Loucy (cell line): ENCODE data around the gene NUP205.

Source experiments
- H2AFZ ChIP-seq: fragments of 200-600 bp; sonication (generic); 2 replicates; pipeline ENCODE4 v1.6.0; 2016; ENCODE audit warnings: antibody characterized with exemption, mild to moderate bottlenecking, low read length, moderate library complexity
- H3F3A ChIP-seq: fragments of 200-600 bp; 2 replicates; pipeline ENCODE4 v1.6.0; 2016; ENCODE audit warnings: antibody characterized with exemption, low read depth, mild to moderate bottlenecking
- H3K27me3 ChIP-seq: fragments of 200-600 bp; sonication (generic); 2 replicates; pipeline ENCODE4 v1.6.1; 2014; ENCODE audit warnings: low read length, mild to moderate bottlenecking; ENCODE audit not compliant: insufficient read depth, poor library complexity, severe bottlenecking
- H3K36me3 ChIP-seq: fragments of 200-600 bp; sonication (generic); 2 replicates; pipeline ENCODE4 v1.6.1; 2016; ENCODE audit warnings: low read length; ENCODE audit not compliant: insufficient read depth
- H3K4me1 ChIP-seq: fragments of 200-600 bp; sonication (generic); 2 replicates; pipeline ENCODE4 v1.5.1; 2014; ENCODE audit warnings: low read length, mild to moderate bottlenecking; ENCODE audit not compliant: insufficient read depth, poor library complexity, severe bottlenecking
- H3K4me2 ChIP-seq: fragments of 200-600 bp; sonication (generic); 2 replicates; pipeline ENCODE4 v1.6.0; 2014; ENCODE audit warnings: antibody characterized with exemption, low read length, low read depth, mild to moderate bottlenecking; ENCODE audit not compliant: poor library complexity, severe bottlenecking
- H3K4me3 ChIP-seq: fragments of 200-600 bp; sonication (generic); 2 replicates; pipeline ENCODE4 v1.5.1; 2014; ENCODE audit warnings: low read length, mild to moderate bottlenecking, mixed read lengths; ENCODE audit not compliant: poor library complexity, severe bottlenecking
- H3K79me2 ChIP-seq: fragments of 200-600 bp; sonication (generic); 2 replicates; pipeline ENCODE4 v1.6.1; 2014; ENCODE audit warnings: low read length; ENCODE audit not compliant: insufficient read depth
- H3K9ac ChIP-seq: fragments of 200-600 bp; sonication (generic); 2 replicates; pipeline ENCODE4 v1.6.0; 2014; ENCODE audit warnings: mild to moderate bottlenecking, low read depth, low read length, moderate library complexity; ENCODE audit not compliant: poor library complexity, severe bottlenecking
- H3K9me2 ChIP-seq: fragments of 200-600 bp; sonication (generic); replicated peaks from 2 replicates; pipeline ENCODE4 v1.6.1; 2016; ENCODE audit warnings: low read depth, low read length, mixed read lengths
- H3K9me3 ChIP-seq: fragments of 200-600 bp; sonication (generic); 2 replicates; pipeline ENCODE4 v1.6.1; 2014; ENCODE audit warnings: mild to moderate bottlenecking, antibody characterized with exemption, low read length, low read depth; ENCODE audit not compliant: insufficient read depth
- H4K20me1 ChIP-seq: fragments of 200-600 bp; sonication (generic); 2 replicates; pipeline ENCODE4 v1.6.0; 2014; ENCODE audit warnings: antibody characterized with exemption, low read length, mild to moderate bottlenecking; ENCODE audit not compliant: insufficient read depth, poor library complexity, severe bottlenecking
- EZH2phosphoT487 ChIP-seq: fragments of 200-600 bp; IDR thresholded peaks from 2 replicates; pipeline ENCODE4 v1.6.1; 2018; ENCODE audit warnings: antibody characterized with exemption, mild to moderate bottlenecking, moderate library complexity, borderline replicate concordance
- TF ChIP-seq, protein P1 (sequence below): fragments of 200-600 bp; sonication (generic); conservative IDR thresholded peaks from 2 replicates; pipeline ENCODE4 v1.5.1; 2014; ENCODE audit warnings: mild to moderate bottlenecking, antibody characterized with exemption, low read length

NUP205 gene

DNA sequence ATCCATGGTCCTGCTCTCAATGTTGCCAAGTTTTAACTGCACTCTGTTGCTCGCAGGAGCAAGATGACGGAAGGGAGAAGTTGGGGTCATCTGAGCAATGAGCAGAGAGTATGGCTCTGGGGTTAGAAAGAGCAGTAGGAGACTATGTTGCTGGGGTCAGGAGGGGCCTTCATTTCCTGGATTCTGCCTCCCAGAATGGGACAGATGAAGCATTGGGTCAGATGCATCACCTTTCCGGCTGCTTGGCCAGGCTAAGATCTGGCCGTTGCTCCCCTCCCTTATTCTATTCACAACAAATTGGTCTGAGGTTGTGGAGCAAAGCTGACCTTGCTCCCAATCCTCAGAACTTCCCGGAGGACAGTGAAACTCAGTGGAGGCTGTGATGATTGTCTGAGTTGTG, 127.0 kb downstream of the NUP205 start:
- H3K4me2 ChIP-seq, result no peak overlapping the region
- H3K36me3 ChIP-seq, result no peaks in the 10 kb centered on the region
- no peak overlapping the region for H3K4me3 ChIP-seq
- H2AFZ ChIP-seq, result no peak overlapping the region
- no peaks in the 10 kb centered on the region for H3F3A ChIP-seq
- H3K9me2 ChIP-seq, result no peaks in the 10 kb centered on the region
- no peaks in the 10 kb centered on the region for H3K27me3 ChIP-seq
- TF ChIP-seq EZH2phosphoT487, result no peak
- TF ChIP-seq, protein P1, sequence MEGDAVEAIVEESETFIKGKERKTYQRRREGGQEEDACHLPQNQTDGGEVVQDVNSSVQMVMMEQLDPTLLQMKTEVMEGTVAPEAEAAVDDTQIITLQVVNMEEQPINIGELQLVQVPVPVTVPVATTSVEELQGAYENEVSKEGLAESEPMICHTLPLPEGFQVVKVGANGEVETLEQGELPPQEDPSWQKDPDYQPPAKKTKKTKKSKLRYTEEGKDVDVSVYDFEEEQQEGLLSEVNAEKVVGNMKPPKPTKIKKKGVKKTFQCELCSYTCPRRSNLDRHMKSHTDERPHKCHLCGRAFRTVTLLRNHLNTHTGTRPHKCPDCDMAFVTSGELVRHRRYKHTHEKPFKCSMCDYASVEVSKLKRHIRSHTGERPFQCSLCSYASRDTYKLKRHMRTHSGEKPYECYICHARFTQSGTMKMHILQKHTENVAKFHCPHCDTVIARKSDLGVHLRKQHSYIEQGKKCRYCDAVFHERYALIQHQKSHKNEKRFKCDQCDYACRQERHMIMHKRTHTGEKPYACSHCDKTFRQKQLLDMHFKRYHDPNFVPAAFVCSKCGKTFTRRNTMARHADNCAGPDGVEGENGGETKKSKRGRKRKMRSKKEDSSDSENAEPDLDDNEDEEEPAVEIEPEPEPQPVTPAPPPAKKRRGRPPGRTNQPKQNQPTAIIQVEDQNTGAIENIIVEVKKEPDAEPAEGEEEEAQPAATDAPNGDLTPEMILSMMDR, result no peak
- H3K9ac ChIP-seq, result no peak overlapping the region
- H3K79me2 ChIP-seq, result no peaks in the 10 kb centered on the region
- no peaks in the 10 kb centered on the region for H3K4me1 ChIP-seq
- H4K20me1 ChIP-seq, result no peaks in the 10 kb centered on the region
- no peaks in the 10 kb centered on the region for H3K9me3 ChIP-seq

DNA sequence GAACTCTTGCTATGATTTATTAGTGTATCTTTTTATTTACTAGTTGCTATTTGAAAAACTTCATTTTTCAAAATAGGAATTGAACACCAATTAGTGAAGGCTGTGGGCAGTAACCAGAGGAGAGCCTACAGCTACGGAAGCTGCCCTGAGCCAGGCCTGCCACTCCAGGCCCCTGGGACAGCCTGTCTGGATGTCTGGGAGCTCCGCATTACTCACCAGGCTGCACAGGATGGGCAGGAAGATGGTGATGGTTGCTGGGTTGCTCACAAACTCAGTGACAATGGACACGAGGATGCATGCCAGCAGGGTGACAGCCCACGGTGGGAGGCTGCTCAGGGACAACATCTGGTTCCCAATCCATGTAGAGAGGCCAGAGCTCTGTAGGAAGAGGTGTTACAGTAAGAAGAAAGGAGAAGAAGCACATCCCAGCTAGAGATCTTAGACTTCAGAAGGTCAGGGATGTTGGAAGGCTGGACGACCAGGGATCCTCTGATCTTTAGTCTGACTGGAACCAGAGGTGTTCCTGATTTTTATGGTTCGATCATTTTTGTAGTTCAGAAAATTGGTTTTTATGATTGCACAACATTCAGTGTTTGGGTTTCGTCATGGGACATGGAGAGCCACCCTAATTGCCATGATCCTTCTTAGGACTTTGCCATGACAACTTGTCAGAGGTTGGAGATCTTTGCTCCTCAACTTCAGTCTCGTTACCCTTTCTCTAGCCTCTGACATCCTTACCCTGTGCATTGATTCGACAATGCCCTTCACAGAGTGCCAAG, 127.8 kb downstream of the NUP205 start:
- Histone ChIP-seq H3K9me2 (no peaks in the 10 kb centered on the region), H3K27me3 (no peaks in the 10 kb centered on the region), H3K4me1 (no peaks in the 10 kb centered on the region), H3F3A (no peaks in the 10 kb centered on the region), H4K20me1 (no peaks in the 10 kb centered on the region), H3K4me3 (no peak overlapping the region), H3K9me3 (no peaks in the 10 kb centered on the region), H3K79me2 (no peaks in the 10 kb centered on the region), H3K4me2 (no peak overlapping the region), H2AFZ (no peak overlapping the region), H3K9ac (no peak overlapping the region), H3K36me3 (no peaks in the 10 kb centered on the region)
- TF ChIP-seq EZH2phosphoT487, result no peak
- TF ChIP-seq, protein P1, result no peak

DNA sequence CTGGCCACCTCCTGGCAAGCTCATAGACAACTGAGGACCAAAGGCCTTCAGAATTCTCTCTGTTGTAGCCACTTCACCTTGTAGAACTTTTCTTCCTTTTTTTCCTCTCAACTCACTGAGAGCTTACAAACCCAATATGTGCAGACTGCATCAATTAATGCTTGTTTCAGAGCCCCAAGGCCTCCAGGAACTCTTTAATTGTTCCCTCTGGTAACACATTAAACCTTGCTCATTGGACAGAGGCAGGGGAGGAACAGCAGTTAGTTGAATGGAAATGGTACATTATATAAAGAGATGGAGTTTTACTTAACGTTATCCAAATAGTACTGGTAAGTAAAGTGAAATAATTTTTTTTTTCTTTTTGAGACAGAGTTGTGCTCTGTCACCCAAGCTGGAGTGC, 129.7 kb downstream of the NUP205 start:
- H3K4me2 ChIP-seq, result no peak overlapping the region
- H3K9me3 ChIP-seq, result no peaks in the 10 kb centered on the region
- no peaks in the 10 kb centered on the region for H3K27me3 ChIP-seq
- no peak overlapping the region for H2AFZ ChIP-seq
- H4K20me1 ChIP-seq, result no peaks in the 10 kb centered on the region
- TF ChIP-seq, protein P1, result no peak
- H3K9ac ChIP-seq, result no peak overlapping the region
- H3K79me2 ChIP-seq, result no peaks in the 10 kb centered on the region
- no peaks in the 10 kb centered on the region for H3K36me3 ChIP-seq
- H3K9me2 ChIP-seq, result no peaks in the 10 kb centered on the region
- no peaks in the 10 kb centered on the region for H3F3A ChIP-seq
- no peaks in the 10 kb centered on the region for H3K4me1 ChIP-seq
- H3K4me3 ChIP-seq, result no peak overlapping the region
